GDM1 (cell line): ENCODE measurements around the gene TMSB4Y.

ENCODE experiments used
- DNase-seq: peaks from one replicate; lab custom pipeline; 2025; lab: John Stamatoyannopoulos, UW

The TMSB4Y gene

GRCh38 chrY:13703568-13703968 is at the start of gene TMSB4Y:
Gene TMSB4Y, plus strand, starts transcription at chrY:13703899.
- DNase-seq = no peak

- DNase-seq = no peak
Observed at GRCh38 chrY:13664162-13664561, 39.5 kb upstream of the TMSB4Y start.

DNA sequence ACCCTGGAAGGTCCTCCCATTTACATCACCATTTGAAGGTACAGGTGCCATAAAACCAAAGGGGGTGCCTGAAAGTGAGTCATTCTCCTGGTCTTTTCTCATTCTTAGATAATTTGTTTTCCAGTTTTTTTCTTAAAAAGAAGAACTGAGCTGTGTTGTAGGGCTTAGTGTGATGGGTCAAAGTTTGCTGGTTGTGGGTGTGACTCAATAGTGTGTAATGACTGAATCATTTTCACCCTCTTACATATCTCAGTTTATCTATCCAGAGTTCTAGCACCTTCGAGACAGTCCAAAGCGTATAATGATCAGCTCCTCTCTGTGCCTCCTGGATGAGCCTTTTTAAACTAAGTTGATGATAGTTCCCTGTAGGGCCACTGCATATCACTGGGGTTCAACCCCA is 32.6 kb upstream of the TMSB4Y start:
- DNase-seq = no peak

DNA sequence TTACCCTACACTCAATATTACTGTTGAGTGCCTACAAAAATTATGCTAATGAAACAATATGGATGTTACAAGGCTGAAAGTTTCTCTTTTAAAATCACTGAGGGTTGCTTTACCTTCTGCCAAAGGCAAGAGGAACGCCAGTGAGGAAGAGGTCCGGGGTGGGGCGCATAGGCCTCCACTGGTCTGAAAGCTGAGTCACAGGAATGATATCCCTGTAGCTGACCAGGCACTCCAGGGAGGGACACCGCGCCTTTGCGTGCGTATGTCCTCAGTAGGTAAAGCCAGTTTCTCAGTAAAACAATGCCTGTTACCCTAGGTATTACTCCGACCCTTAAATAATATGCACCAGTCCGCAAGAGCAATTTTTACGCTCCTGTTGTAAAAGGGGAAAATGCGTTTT is 1.4 kb upstream of the TMSB4Y start:
- no peak for DNase-seq

GRCh38 chrY:13704121-13704930 is 627 bp downstream of the TMSB4Y start:
- DNase-seq = no peak

- no peak for DNase-seq
Observed at GRCh38 chrY:13705197-13705596, 1.5 kb downstream of the TMSB4Y start.

DNA sequence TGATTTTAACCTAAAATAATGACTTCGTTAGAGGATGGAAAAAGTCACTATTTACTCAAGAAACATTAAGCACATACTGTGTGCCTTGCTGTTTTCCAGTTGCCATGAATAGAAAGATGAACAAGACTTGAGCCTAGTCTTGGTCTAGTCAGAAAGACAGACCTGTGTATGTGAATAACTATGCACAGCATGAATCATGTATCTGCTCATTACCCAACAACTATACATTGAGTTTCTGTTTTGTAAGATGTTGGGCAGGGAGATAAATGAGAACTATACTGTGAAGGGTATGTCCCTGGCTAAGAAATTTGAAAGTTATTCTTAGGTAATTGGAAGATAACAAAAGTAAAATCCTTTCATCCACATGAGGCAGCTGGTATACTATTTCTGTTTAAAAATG is 4.3 kb downstream of the TMSB4Y start:
- DNase-seq = no peak

- DNase-seq = no peak
Observed at GRCh38 chrY:13718996-13719395, 15.3 kb downstream of the TMSB4Y start.

DNA sequence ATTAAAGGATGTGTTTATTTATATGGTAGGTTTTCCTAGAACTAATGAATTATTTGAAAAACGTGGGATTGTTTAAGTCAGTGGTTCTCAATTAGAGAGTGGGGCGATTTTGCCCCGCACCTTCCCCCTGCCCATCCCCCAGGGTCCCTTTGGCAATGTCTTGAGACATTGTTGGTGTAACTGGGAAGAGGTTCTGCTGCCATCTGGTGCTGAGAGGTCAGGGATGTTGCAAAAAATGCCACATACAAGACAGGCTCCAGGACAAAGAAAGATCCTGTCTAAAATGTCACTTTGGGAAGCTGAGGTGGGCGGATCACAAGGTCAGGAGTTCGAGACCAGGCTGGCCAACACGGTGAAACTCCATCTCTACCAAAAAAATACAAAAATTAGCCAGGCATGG is 25.8 kb downstream of the TMSB4Y start:
- DNase-seq = no peak

- no peak for DNase-seq
Observed at GRCh38 chrY:13738618-13739017, 34.9 kb downstream of the TMSB4Y start.

DNA sequence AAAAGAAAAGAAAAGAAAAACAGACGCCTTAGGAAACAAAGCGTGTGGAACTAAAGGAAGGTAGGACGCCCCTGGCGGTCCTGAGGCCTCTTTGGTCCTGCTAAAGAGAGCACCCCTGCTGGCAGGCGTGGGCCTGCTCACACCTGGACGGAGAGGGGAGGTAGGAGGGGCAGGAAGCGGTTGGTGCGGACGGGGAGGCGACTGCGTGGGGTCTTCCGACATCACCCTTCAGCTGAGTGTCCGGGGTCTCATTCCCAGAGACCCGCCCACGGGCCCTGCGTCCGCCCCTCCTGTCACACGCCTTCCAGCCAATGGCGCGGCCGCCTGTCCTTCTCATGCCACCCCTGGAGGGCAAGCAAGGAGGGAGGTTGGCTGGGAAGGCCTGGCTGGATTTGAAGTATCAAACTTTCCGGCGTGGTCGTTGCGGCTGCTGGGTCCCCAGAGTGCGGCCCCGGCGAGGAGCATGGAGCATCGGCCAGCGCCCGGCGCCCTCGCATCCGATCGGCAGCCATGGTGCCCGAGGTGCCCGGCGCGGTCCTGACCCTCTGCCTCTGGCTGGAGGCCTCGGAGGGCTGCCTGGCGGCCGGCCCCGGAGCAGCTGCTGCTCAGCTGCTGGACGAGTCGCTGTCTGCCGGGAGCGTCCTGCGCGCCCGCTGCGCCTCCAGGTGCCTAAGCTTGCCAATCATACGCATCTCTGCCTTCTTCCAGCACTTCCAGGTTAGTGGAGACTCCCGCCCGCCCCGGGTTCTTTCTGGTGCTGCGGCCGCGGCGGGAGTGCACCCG is 47.8 kb downstream of the TMSB4Y start:
- no peak for DNase-seq

- DNase-seq = no peak
Observed at GRCh38 chrY:13754661-13755060, 51.0 kb downstream of the TMSB4Y start.
